Measurements from ENCODE around the gene QSOX2.

- TF ChIP-seq CTCF (IDR thresholded peaks at IDR 0.05) (no peak), POLR2A (IDR thresholded peaks at IDR 0.05) (no peak), EP300 (IDR thresholded peaks at IDR 0.05) (no peak)
These were observed 5.7 kb downstream of the QSOX2 start for GRCh38 chr9:136239983-136240330.

All from suprapubic skin (tissue), 3 donors.